Calu3 (cell line): Measurements from ENCODE around the gene PSMD5. TPM values are rescaled to one million over a fixed set of nuclear protein-coding genes. Genes with fewer than 3 reads are reported as not detected.

ENCODE experiments used
- BruUV-seq: library from RNA; stranded (reverse); fragments of 400-500 nt; replicated peaks from 2 replicates; lab custom pipeline; 2021; lab: Mats Ljungman, UMichigan
- CTCF ChIA-PET: fragments of 300-600 bp; sonication (Branson Sonifier 250); formaldehyde crosslinking; loops from one replicate; lab custom pipeline; 2022; ENCODE audit warnings: antibody characterized with exemption; lab: Charles Lee
- DNase-seq: peaks from one replicate; pipeline ENCODE4 v3.0.0; 2022
- H3K27ac Mint-ChIP-seq: one replicate; pipeline ENCODE4 v1.8.0; 2022; ENCODE audit warnings: mixed read lengths; ENCODE audit not compliant: unreplicated experiment
- H3K27me3 Mint-ChIP-seq: one replicate; pipeline ENCODE4 v1.8.0; 2022; ENCODE audit warnings: mixed read lengths; ENCODE audit not compliant: unreplicated experiment
- H3K36me3 Mint-ChIP-seq: one replicate; pipeline ENCODE4 v1.8.0; 2022; ENCODE audit warnings: mild to moderate bottlenecking, moderate library complexity, mixed read lengths; ENCODE audit not compliant: insufficient read depth, unreplicated experiment
- H3K4me1 Mint-ChIP-seq: one replicate; pipeline ENCODE4 v1.8.0; 2022; ENCODE audit warnings: mild to moderate bottlenecking, low read depth, mixed read lengths; ENCODE audit not compliant: unreplicated experiment
- H3K4me3 Mint-ChIP-seq: one replicate; pipeline ENCODE4 v1.8.0; 2022; ENCODE audit warnings: mild to moderate bottlenecking, low read depth, moderate library complexity, mixed read lengths; ENCODE audit not compliant: unreplicated experiment
- H3K9me3 Mint-ChIP-seq: one replicate; pipeline ENCODE4 v1.8.0; 2022; ENCODE audit warnings: low read depth, mixed read lengths; ENCODE audit not compliant: unreplicated experiment
- intact Hi-C: fragments of 100-400 bp; cut with micrococcal nuclease; formaldehyde crosslinking; loops from one replicate; pipeline ENCODE4 v1.10.0; 2022; ENCODE audit not compliant: unreplicated experiment
- total RNA-seq: library from RNA; stranded (reverse); gene quantifications from 2 replicates; pipeline ENCODE4 v1.2.3, GENCODE V29; 2022
- TF ChIP-seq, protein P1 (sequence below): fragments of 200-600 bp; IDR thresholded peaks from one replicate; pipeline ENCODE4 v1.8.0; 2022; ENCODE audit warnings: antibody characterized with exemption; ENCODE audit not compliant: unreplicated experiment

The PSMD5 gene
- total RNA-seq, 1 experiment from 2014 or later, result 34.0 TPM

DNA sequence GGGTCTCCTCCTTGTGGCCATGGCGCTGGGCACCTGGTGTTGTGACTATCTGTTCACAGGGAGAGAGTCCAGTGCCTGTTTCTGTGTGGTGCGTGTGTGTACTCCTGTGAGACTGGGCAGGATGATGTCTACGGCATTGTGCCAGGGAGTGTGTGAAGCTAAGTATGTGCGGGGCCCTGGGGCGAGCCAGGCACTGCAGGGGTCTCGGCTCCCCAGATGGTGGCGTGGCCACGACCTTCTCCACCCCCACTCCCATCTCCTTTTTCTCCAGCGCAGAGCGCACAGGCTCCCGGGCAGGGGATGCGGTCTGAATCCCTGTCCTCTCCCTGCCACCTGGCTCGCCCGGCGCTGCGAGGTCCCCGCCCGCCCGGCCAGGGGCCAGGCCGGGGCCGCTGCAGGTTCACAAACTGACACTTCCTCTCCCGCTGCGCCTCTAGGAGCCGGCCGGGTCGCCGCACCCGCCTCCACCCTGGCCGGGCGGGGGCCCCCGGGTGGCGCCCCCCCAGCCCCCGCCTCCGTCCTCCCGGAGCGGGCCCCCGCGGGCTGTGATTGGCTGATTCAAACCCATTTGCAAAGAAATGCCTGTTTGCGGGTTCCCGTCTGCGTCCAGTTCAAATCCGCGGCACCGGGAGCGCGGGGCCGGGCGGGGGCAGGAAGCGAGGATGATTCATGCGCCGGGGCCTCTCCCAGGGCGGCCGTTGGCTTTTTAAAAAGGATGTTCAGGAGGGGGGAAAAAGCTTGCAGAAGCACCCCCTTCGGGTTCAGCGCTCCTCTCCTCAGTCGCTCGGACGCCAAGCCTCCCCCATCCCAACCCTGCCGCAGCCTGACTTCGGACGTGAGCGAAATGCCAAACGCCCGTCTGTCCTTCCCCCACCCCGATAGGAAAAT, 33.5 kb upstream of the PSMD5 start:
- peak overlapping the region; percentile 76 for H3K4me3 Mint-ChIP-seq
- peak overlapping the region; percentile 85 for H3K27ac Mint-ChIP-seq
- peaks cover 55% of the 10 kb centered on the region for H3K4me1 Mint-ChIP-seq
- TF ChIP-seq, protein P1, sequence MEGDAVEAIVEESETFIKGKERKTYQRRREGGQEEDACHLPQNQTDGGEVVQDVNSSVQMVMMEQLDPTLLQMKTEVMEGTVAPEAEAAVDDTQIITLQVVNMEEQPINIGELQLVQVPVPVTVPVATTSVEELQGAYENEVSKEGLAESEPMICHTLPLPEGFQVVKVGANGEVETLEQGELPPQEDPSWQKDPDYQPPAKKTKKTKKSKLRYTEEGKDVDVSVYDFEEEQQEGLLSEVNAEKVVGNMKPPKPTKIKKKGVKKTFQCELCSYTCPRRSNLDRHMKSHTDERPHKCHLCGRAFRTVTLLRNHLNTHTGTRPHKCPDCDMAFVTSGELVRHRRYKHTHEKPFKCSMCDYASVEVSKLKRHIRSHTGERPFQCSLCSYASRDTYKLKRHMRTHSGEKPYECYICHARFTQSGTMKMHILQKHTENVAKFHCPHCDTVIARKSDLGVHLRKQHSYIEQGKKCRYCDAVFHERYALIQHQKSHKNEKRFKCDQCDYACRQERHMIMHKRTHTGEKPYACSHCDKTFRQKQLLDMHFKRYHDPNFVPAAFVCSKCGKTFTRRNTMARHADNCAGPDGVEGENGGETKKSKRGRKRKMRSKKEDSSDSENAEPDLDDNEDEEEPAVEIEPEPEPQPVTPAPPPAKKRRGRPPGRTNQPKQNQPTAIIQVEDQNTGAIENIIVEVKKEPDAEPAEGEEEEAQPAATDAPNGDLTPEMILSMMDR, result no peak
- BruUV-seq, result TSS peak; percentile 41
- intact Hi-C loops, result loop anchor here (5.0 kb wide), 1 partner anchor 61 kb away; no protein-coding TSS in a partner anchor
- CTCF ChIA-PET, result interaction anchor here (0.7 kb wide), 1 partner anchor 19 kb away, joined by 3 read pairs; no protein-coding TSS in a partner anchor
- peaks cover 13% of the 10 kb centered on the region for H3K27me3 Mint-ChIP-seq
- DNase-seq, result peak; percentile 86
- no peaks in the 10 kb centered on the region for H3K9me3 Mint-ChIP-seq
- H3K36me3 Mint-ChIP-seq, result peaks cover 37% of the 10 kb centered on the region

DNA sequence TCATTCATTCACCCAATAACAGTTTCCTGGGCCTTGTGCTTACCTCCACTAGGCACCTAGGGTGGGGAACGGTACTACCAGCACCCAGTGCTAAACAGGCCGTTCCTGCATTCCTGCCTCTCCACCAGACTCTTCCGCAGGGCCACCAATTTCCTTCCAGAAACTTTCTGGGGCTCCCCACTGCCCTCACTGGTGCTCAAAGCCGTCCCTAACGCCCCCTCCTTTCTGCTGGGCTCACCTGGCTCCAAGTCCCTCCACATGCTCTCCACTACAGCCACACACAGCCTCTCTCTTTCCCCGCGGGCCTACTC, 32.9 kb upstream of the PSMD5 start:
- intact Hi-C loops, result loop anchor here (5.0 kb wide), 1 partner anchor 62 kb away; no protein-coding TSS in a partner anchor
- CTCF ChIA-PET, result interaction anchor here (0.7 kb wide), 1 partner anchor 20 kb away, joined by 3 read pairs; no protein-coding TSS in a partner anchor
- no TSS peak for BruUV-seq

DNA sequence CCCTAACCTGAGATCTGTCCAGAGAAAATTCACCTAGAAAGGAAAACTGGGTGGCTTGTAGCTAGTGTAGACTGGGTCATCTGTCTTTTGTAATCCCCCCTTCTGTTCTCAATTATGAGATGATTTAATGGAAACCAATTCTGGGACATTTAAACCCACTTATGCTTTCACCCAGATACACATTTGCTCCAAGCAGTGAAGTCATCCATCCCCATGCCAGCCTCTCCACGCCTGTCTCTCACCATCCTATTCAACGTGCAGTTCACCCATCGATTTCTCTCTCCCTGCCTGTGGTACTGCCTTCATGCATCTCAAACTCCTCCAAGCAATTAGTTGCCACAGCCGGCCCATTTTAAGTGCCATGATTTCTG, 32.5 kb upstream of the PSMD5 start:
- intact Hi-C loops, result loop anchor here (5.0 kb wide), 1 partner anchor 62 kb away; no protein-coding TSS in a partner anchor
- CTCF ChIA-PET, result no interaction called here
- BruUV-seq, result no TSS peak

More for the DNA sequence above, 32.9 kb upstream of the PSMD5 start:
- TF ChIP-seq, protein P1, result no peak
- Mint-ChIP-seq H3K9me3 (no peaks in the 10 kb centered on the region), H3K27me3 (peaks cover 13% of the 10 kb centered on the region), H3K4me3 (peak overlapping the region; percentile 76), H3K27ac (peak overlapping the region; percentile 85), H3K4me1 (peaks cover 55% of the 10 kb centered on the region), H3K36me3 (peaks cover 37% of the 10 kb centered on the region)
- no peak for DNase-seq

More for the DNA sequence above, 32.5 kb upstream of the PSMD5 start:
- Mint-ChIP-seq H3K9me3 (no peaks in the 10 kb centered on the region), H3K4me3 (peak overlapping the region; percentile 76), H3K27ac (peak overlapping the region; percentile 85), H3K36me3 (peaks cover 37% of the 10 kb centered on the region), H3K4me1 (peaks cover 55% of the 10 kb centered on the region), H3K27me3 (peaks cover 13% of the 10 kb centered on the region)
- TF ChIP-seq, protein P1, result no peak
- DNase-seq, result no peak
